Endothelial cell of hepatic sinusoid (primary cell): ENCODE measurements around the gene PTGDR2.

Experiments used
- in situ Hi-C: cut with HindIII; loops from 2 replicates; pipeline ENCODE4 v1.10.0; 2017; ENCODE audit warnings: low sequenced_read_pairs

The PTGDR2 gene

GRCh38 chr11:60816590-60817157 lies 39.1 kb downstream of the PTGDR2 start:
- in situ Hi-C loops = no loop called here

- in situ Hi-C loops = no loop called here
Measured at GRCh38 chr11:60814112-60814511, 41.6 kb downstream of the PTGDR2 start.

GRCh38 chr11:60813324-60813723 lies 42.4 kb downstream of the PTGDR2 start:
- in situ Hi-C loops = no loop called here

GRCh38 chr11:60810569-60810968 lies 45.2 kb downstream of the PTGDR2 start:
- in situ Hi-C loops = no loop called here

GRCh38 chr11:60810151-60810550 lies 45.6 kb downstream of the PTGDR2 start:
- in situ Hi-C loops = no loop called here

GRCh38 chr11:60809691-60810090 lies 46.1 kb downstream of the PTGDR2 start:
- in situ Hi-C loops = no loop called here

- in situ Hi-C loops = no loop called here
Measured at GRCh38 chr11:60809249-60809648, 46.5 kb downstream of the PTGDR2 start.

GRCh38 chr11:60803273-60803936 lies 52.3 kb downstream of the PTGDR2 start:
- in situ Hi-C loops = no loop called here

GRCh38 chr11:60801194-60801593 lies 54.6 kb downstream of the PTGDR2 start:
- in situ Hi-C loops = no loop called here
